Measurements from ENCODE around the gene CLCNKA.
"Not testable (repeated sequence)": the region's sequence is repeated elsewhere in the genome, so short reads cannot be mapped to it uniquely, and the experiment has no call there.

The CLCNKA gene

DNA sequence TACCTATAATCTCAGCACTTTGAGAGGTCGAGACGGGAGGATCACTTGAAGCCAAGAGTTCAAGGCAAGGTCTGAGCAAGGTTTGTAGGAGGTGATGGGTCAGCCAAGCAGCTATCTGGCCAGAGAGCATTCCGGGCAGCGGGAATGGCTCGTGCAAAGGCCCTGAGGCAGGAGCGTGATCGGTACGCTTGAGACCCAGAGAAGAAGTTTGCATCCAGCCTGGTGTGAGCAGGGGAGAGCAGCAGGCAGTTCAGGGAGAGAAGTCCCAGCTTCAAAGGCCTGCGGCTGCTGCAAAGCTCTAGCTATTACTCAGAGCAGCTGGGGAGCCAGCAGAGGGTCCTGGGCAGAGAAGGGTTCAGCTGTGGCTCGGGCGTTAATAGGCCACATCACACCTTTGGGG is 22.9 kb upstream of the CLCNKA start:
- no peak for FAIRE-seq

DNA sequence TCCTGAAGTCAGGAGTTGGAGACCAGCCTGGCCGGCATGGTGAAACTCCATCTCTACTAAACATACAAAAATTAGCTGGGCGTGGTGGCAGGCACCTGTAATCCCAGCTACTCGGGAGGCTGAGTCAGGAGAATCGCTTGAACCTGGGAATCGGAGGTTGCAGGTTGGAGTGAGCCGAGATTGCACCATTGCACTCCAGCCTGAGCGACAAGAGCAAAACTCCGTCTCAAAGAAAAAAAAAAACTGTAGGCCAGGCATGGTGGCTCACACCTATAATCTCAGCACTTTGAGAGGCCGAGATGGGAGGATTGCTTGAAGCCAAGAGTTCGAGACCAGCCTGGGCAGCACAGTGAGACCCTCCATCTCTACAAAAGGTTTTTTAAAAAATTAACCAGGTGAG is 20.6 kb upstream of the CLCNKA start:
- not testable (repeated sequence) for FAIRE-seq

DNA sequence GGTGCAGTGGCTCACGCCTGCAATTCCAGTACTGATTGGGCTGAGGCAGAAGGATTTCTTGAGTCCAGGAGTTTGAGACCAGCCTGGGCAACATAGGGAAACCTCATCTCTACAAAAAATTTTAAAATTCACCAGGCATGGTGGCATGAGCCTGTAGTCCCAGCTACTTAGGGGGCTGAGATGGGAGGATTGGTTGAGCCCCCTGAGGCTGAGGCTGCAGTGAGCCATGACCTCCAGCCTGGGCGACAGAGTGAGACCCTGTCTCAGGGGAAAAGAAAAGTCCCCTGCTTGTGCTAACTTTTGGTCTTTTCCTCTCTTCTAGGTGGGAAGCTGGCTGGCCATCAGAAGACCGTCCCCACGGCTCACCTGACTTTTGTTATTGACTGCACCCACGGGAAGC is 16.2 kb upstream of the CLCNKA start:
- no peak for FAIRE-seq

DNA sequence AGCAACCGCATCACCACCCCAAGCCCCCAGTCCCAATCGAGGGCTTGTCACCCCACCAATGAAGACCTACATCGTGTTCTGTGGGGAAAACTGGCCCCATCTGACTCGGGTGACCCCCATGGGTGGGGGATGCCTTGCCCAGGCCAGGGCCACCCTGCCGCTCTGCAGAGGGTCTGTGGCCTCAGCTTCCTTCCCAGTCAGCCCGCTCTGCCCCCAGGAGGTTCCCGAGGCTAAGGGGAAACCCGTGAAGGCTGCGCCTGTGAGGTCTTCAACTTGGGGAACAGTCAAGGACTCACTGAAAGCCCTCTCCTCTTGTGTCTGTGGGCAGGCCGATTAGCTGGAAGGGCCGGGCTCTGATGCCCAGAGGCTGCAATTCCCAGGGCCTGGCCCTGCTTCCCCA is 15.8 kb upstream of the CLCNKA start:
- no peak for FAIRE-seq

GRCh38 chr1:16006552-16007485 is 15.0 kb upstream of the CLCNKA start:
- no peak for FAIRE-seq

DNA sequence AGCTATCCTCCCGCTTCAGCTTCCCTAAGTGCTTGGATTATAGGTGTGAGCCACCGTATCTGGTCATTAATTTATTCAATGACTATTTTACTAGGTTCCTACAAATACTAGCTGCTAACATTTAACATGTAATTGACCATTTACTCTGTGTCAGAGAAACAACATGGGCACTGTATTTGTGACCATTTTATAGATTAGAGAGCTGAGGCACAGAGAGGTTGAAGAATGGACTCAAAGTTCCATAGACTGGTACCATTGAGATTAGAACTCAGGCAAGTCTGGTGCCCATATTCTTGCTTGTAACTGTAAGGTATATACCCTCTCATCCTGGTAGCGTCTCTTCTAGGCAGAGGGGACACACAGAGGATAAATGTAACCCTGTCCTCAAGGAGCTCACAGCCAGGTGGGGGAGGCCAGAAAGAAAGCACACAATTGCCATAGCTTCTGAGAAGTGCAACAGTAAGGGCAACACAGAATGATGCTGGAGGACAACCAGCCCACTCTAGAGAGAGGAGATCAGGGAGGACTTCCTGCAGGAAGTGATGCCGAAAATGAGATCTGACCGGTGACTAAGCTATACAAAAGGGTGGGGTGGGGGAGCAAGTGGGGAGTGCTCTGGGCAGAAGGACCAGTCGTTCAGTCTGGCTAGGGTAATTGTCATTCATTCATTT is 14.0 kb upstream of the CLCNKA start:
- no peak for FAIRE-seq

- FAIRE-seq = peak; percentile 13
Measured at GRCh38 chr1:16009030-16009460, 12.8 kb upstream of the CLCNKA start.

- no peak for FAIRE-seq
Measured at GRCh38 chr1:16009678-16010077, 12.2 kb upstream of the CLCNKA start.

DNA sequence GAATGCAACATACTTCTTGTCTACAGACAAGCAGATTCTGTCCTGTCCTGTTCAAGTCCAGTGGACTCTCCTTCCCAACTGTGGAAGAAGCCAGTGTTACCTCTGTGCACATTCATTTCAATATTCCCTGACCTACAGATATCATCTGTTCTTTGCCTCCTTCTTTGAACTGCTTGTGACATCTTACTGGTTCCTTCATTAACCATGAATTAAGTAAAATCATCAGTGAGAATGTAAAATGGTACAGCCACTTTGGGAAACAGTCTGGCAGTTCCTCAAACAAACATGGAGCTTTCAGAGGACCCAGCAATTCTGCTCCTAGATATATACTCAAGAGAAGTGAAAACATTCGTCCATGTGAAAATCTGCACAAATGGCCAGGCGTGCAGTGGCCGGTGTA is 11.0 kb upstream of the CLCNKA start:
- no peak for FAIRE-seq

- FAIRE-seq = no peak
Measured at GRCh38 chr1:16011936-16012589, 9.8 kb upstream of the CLCNKA start.

GRCh38 chr1:16012590-16013219 is 9.1 kb upstream of the CLCNKA start:
- FAIRE-seq = no peak

- FAIRE-seq = no peak
Measured at GRCh38 chr1:16013220-16013907, 8.5 kb upstream of the CLCNKA start.

- FAIRE-seq = no peak
Measured at GRCh38 chr1:16013908-16014258, 8.0 kb upstream of the CLCNKA start.

DNA sequence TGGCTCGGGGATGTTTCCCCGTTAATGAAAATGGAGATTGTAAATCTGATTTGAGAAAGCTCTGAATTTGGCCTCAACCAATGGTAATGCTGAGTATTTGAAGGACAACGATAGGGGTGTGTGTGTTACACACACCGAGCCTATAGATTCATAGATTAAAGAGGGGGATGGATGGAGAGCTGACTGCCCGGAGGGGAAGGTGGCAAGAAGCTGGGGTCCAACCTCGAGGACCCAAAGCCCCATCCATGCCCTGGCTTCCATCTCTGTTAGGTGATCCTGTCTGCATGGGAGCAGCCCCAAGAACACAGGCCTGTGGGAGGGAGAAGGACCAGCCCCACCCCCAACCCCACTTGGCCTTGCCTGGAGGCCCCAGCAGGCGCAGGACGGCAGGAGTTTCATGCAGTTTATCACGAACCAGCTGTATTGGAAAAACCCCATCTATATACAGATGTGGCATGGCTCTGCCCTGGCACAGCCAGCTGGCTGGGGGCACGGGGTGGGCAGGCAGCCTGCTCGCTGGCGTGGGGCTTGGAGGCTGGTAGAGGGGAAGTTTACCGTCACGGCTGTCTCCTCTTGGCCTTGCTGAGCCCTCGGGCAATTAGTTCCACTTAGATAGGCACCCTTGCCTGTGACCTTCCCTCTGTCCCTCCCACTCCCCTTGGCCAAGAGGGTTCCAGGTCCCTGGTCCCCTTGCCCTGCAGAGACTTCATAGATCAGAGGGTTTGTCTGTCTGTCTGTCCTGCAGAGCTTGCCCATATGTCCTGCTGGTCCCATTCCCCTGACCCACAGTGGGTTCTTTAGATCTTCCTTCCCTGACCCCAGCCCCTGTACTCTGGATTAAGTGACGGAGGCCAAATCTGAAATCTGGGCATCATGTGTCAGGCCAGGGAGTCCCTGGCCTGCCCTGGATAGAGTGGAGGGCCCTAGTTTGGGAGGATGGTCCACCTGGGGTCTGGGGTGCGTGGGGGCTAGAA is 7.0 kb upstream of the CLCNKA start:
- no peak for FAIRE-seq

DNA sequence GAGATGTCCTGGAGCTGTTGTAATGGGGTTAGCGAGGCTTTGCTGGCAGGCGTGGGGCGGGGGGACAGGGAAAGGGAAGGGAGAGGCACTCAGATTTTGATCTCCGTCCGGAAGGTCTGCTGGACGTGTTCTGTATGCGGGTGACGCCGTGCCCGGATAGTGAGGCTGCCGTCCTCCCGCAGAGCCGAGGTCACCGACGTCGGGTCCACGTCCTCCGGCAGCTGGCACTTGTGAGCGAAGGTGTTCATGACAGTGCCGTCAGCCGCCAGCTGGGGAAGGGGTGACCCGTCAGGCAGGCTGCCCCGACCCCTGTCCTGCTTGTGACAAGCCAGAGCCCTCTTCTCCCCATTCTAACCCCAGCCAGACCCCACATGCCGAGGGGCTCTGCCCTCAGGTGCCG is 6.3 kb upstream of the CLCNKA start:
- FAIRE-seq = no peak

DNA sequence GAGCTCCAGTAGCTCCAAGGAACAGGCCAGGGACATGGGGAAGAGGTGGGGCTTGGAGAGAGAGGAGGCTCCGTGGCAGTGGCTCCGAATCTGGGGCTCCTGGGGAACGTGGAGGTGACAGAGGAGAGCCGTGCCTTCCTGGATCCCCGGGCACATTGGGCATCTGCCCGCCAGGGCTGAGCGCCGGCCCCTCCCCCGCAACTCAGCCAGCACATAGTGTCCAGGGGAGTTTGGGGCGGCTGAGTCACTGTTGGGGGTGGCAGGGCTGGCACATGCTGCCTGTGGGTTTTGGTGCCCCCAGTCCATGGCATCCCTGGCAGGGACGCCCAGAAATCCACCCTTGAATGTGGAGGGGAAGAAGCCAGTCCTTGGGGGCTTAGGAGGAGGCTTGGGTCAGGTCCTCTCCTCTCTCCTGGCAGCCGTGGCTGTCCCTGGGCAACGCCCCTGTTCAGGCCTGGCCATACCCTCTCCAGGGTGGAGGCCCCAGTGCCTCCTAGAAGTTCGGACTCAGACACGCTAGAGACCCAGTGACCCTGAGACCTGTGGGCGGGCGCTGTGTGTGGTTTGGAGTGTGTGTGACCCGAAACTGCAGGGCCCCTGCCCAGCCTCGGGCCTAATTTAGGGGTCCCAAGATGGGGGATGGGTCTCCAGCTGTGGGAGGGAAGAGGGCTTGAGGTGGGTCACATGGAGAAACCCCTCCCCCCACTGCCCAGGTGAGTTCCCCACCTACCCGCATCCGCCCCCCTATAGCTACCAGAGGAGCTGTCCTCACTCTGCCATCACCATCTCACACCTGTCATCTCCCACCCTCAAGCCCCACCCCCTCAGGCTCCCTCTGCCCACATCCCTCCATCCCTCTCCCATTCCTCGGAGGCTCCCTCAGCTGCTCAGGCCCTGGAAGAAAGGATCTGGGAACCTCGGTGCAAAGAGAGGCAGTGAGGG is 5.6 kb upstream of the CLCNKA start:
- no peak for FAIRE-seq

- FAIRE-seq = no peak
Measured at GRCh38 chr1:16017076-16017460, 4.8 kb upstream of the CLCNKA start.

- FAIRE-seq = no peak
Measured at GRCh38 chr1:16017461-16018303, 4.2 kb upstream of the CLCNKA start, which contains the start of gene HSPB7. TSS of gene HSPB7 (minus strand) at chr1:16018043. CDS start at chr1:16017963, 80 bp downstream.

DNA sequence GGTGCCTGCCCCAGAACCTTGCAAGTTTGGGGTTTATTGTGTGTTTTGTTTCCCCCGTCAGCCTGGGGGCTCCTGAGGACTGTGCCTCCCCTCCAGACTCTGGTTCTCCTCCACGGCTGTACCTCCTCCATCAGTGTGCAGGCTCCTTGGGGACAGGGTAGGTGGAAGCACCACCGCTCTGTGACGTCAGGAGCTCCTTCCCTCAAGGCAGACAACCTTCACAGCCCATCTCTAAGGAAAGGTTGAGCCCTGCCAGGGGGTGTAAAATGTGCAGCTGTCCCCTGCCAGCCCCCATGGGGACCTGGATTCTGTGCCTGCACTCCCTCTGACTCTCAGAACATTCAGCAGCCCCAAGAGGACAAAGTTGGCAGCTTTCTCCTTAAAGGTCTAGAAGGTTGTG is 3.5 kb upstream of the CLCNKA start:
- FAIRE-seq = no peak

Measured in islet of Langerhans (tissue), 1 donor.